ENCODE results near the gene PCIF1.

DNA sequence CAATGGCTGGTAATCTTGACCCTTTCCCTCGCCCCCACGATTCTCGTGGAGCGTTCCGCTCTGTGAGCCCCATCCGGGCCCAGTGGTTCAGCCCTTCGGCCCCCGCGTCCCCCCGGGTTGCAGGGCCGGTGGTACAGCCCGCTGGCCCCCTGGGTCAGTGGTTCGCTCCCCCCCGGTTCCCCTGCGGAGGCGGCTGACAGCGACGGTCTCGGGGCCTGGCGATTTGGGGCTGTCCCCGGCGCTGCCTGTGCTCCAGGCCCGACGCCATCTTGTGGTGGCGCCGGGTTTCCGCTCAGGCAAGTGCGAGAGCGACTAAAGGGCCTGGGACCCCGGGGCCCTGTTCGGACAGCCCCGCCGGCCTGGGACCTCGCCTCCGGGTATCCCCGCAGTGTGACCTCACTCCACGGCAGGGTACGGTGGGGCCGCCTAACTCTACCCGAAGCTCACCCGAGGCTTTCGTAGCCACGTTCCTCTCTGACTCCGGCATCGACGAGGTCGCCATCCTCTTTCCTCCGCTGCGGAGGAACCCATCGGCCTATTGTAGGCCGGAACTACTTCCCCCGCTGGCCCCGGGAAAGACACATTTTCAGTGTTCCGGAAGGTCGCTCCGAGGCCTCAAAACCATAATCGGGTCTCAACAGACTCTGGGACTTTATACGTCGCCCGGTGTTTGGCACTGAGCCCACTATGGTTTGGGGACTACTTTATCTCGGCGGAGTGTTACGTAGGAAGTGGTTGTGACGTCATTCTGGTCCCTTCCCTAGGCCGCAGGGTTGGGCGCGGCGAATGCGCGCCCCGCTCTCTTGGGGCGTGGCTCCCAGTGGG, 37.4 kb downstream of the PCIF1 start, which contains the start of gene ZNF335:
- TF ChIP-seq, protein P1, sequence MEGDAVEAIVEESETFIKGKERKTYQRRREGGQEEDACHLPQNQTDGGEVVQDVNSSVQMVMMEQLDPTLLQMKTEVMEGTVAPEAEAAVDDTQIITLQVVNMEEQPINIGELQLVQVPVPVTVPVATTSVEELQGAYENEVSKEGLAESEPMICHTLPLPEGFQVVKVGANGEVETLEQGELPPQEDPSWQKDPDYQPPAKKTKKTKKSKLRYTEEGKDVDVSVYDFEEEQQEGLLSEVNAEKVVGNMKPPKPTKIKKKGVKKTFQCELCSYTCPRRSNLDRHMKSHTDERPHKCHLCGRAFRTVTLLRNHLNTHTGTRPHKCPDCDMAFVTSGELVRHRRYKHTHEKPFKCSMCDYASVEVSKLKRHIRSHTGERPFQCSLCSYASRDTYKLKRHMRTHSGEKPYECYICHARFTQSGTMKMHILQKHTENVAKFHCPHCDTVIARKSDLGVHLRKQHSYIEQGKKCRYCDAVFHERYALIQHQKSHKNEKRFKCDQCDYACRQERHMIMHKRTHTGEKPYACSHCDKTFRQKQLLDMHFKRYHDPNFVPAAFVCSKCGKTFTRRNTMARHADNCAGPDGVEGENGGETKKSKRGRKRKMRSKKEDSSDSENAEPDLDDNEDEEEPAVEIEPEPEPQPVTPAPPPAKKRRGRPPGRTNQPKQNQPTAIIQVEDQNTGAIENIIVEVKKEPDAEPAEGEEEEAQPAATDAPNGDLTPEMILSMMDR (IDR thresholded peaks at IDR 0.05; ENCODE audit: low read depth, low read length), result no peak
- no peak for TF ChIP-seq EZH2phosphoT487 (IDR thresholded peaks at IDR 0.05; ENCODE audit: low read depth)

All from OCI-LY3 (cell line).